ENCODE data around the gene GIGYF1.
A peak's percentile ranks its signal among the peaks of the same experiment; 100 is the strongest.

DNA sequence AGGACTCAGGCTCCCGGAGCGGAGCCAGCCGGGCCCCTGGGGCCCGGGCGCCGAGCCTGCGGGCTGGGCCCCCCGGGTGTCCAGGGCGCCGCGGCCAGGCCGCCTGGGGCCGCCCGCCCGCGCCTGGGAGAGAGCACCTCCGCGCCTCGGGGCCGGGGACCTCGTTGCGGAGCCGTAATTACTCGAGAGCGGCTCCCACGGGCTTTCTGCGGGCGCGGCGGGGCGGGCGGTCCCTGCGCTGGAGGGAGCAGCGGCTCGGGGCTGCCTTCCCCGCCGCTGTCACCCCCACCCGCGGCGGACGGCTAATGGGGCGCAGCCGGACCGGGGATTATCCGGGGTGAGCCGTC, 19.0 kb downstream of the GIGYF1 start:
- TF ChIP-seq CTCF (IDR thresholded peaks at IDR 0.05; ENCODE audit: extremely low read depth in 1 of 2, insufficient read depth in 1 of 2, low read depth in 1 of 2, low read length in 2 of 2), result no peak
- peak; percentile 5 for TF ChIP-seq POLR2A (IDR thresholded peaks at IDR 0.05; ENCODE audit: low read depth, low read length)
- TF ChIP-seq JUN (IDR thresholded peaks at IDR 0.05; ENCODE audit: borderline replicate concordance, insufficient read depth, insufficient read length, low read depth), result no peak
- TF ChIP-seq EZH2 (IDR thresholded peaks at IDR 0.05; ENCODE audit: borderline replicate concordance, low read depth, low read length, severe bottlenecking), result no peak
- TF ChIP-seq POLR2AphosphoS5 (IDR thresholded peaks at IDR 0.05; ENCODE audit: insufficient read depth, low read depth, low read length), result no peak

Data from endothelial cell of umbilical vein (primary cell).